Heart right ventricle (tissue), 16 donors: ENCODE measurements around the gene C12orf42. TPM values are rescaled to one million over a fixed set of nuclear protein-coding genes. Genes with fewer than 3 reads are reported as not detected.

Experiments used
- ATAC-seq, 8 donors: fragments of 200-7000 bp; cut with Tn5 transposase; one replicate each; pipeline ENCODE4 v1.9.1; 2020; ENCODE audit warnings: mild to moderate bottlenecking in 8 of 8, moderate library complexity in 8 of 8, moderate number of reproducible peaks in 1 of 8
- DNase-seq, 2 donors: peaks; one replicate each; pipeline ENCODE4 v3.0.0-alpha.2; 2020
- H3K27ac ChIP-seq, 10 donors: fragments of 200-600 bp; sonication (generic) in 2 of 10; one replicate each; pipeline versions ENCODE4 v1.5.0 to v1.8.0; 2020 to 2022; ENCODE audit warnings: mild to moderate bottlenecking in 3 of 10
- H3K27me3 ChIP-seq, 7 donors: fragments of 200-600 bp; one replicate each; pipeline ENCODE4 v1.8.0; 2021 to 2022; ENCODE audit warnings: mild to moderate bottlenecking in 2 of 7
- H3K36me3 ChIP-seq, 9 donors: fragments of 200-600 bp; sonication (generic) in 1 of 9; one replicate each; pipeline versions ENCODE4 v1.5.0 to v1.8.0; 2020 to 2022; ENCODE audit warnings: mild to moderate bottlenecking in 2 of 9
- H3K4me1 ChIP-seq, 9 donors: fragments of 200-600 bp; sonication (generic) in 1 of 9; one replicate each; pipeline versions ENCODE4 v1.5.0 to v1.8.0; 2020 to 2022; ENCODE audit warnings: mild to moderate bottlenecking in 4 of 9
- H3K4me3 ChIP-seq, 10 donors: fragments of 200-600 bp; sonication (generic) in 2 of 10; one replicate each; pipeline versions ENCODE4 v1.5.0 to v1.8.0; 2020 to 2022; ENCODE audit warnings: mild to moderate bottlenecking in 7 of 10, moderate library complexity in 2 of 10
- H3K9me3 ChIP-seq, 11 donors: fragments of 200-600 bp in 10 of 11; sonication (generic) in 2 of 11; one replicate each; pipeline versions ENCODE4 v1.5.0 to v1.8.0; 2013 to 2022; ENCODE audit warnings: mild to moderate bottlenecking in 2 of 11, control low read depth in 1 of 11, moderate library complexity in 1 of 11
- CTCF ChIP-seq, 9 donors: fragments of 200-600 bp; sonication (generic) in 2 of 9; IDR thresholded peaks; one replicate each; pipeline versions ENCODE4 v1.5.0 to v1.8.0; 2021 to 2022; ENCODE audit warnings: antibody characterized with exemption in 9 of 9, mild to moderate bottlenecking in 5 of 9, moderate library complexity in 1 of 9
- WGBS, 2 donors: extraction: QIAGEN DNeasy Blood & Tissue Kit; methylation state at CpG; one replicate each; pipeline ENCODE4 v1.1.7; 2013; ENCODE audit warnings: inconsistent platforms in 1 of 2; 5-methylcytosine and 5-hydroxymethylcytosine counted together
- intact Hi-C, 10 donors: fragments of 100-400 bp; cut with DNase I; formaldehyde crosslinking; loops; one replicate each; pipeline versions ENCODE4 v1.11.1 to v1.14.2; 2022
- polyA plus RNA-seq, 2 donors: library from polyadenylated mRNA; stranded (reverse); fragments of 200-250 nt; gene quantifications; one replicate each; pipeline ENCODE4 v1.2.3, GENCODE V29; 2013
- total RNA-seq, 10 donors: library from RNA; stranded (reverse); fragmentation: NEBNext Ultra II Directional in 3 of 10; extraction: Animal tissue kit (Norgen Biotek cat#: 25700) in 3 of 10; gene quantifications; one replicate each; pipeline versions ENCODE4 v1.2.1 to v1.2.4, GENCODE V29; 2021 to 2023
- donor health status: Arrhythmogenic right ventricular cardiomyopathy.
- donor health status: ischemic (EF 13 %, LVEDD 7.1; RV severe dilation, severe dysfunction).
- donor health status: healthy with polysubstance abuse.
- donor health status: DM: no; HTN: yes; CAD: no.
- donor health status: DM: no; HTN: no; CAD: no.
- donor health status: ischemic (EF 25% LVEDD 6.9; RV normal size, moderate dysfunction).
- donor health status: ischemic (EF 25% LVEDD 5.7; RV mildly dilated, moderate dysfunction).
- donor health status: healthy.
- donor health status: DM: yes; HTN: yes; CAD: no.
- donor health status: Ischemic cardiomyopathy.
- donor health status: ischemic (EF 35%, LVEDD 5.7; RV mildly dilated, moderate dysfunction).
- donor health status: nonischemic (EF 11% LVEDD 7.7; RV severe dilation, severe dysfunction).
- donor health status: DM: yes; HTN: yes; CAD: no.
- donor health status: PGD.
- donor health status: ischemic (EF 29% LVEDD 5.4; RV normal size, mild dysfunction).
- donor health status: nonischemic (EF 23%, LVEDD 6.1; RV moderate dilation, normal function).

C12orf42 gene
- total and polyA plus RNA-seq, 12 donors: 0.21 TPM; not detected in 11

GRCh38 chr12:103475073-103475472 is 20.7 kb downstream of the C12orf42 start:
- ATAC-seq (no peak), DNase-seq (no peak)
- no peak for TF ChIP-seq CTCF (IDR thresholded peaks at IDR 0.05)
- 77 to 84% methylated on average over 2 of the region's 2 CpGs for WGBS, 2 donors
- Histone ChIP-seq H3K4me3 (no peak overlapping the region), H3K27me3 (no peaks in the 10 kb centered on the region), H3K4me1 (no peaks in the 10 kb centered on the region), H3K9me3 (peaks cover 0 to 32% (median 14%) of the 10 kb centered on the region in 11 donors), H3K27ac (no peak overlapping the region), H3K36me3 (no peaks in the 10 kb centered on the region)
- intact Hi-C loops: no loop called here

DNA sequence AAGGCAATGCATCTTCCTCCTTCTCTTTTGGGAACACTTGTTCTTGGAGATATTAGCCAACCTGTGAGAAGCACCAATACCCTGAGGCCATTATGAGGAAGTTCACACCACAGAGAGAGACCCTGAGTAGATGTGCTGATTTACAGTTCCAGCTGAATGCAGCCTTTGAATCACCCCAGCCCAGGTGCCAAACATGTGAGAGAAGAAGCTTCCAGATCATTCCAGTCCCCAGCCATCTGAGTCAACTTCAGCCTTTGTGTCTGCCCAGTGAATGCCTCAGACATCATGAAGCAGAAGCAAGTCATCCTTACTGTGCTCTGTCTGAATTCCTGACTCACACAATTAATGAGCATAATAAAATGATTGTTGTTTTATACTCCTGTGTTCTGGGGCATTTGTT is 25.1 kb downstream of the C12orf42 start:
- Histone ChIP-seq H3K4me1 (no peaks in the 10 kb centered on the region), H3K4me3 (no peak overlapping the region), H3K27ac (no peak overlapping the region), H3K9me3 (no peaks in the 10 kb centered on the region), H3K27me3 (no peaks in the 10 kb centered on the region), H3K36me3 (no peaks in the 10 kb centered on the region)
- no peak for TF ChIP-seq CTCF (IDR thresholded peaks at IDR 0.05)
- intact Hi-C loops: no loop called here
- ATAC-seq (no peak), DNase-seq (no peak)

- no peak for ATAC-seq
- Histone ChIP-seq H3K4me3 (no peak overlapping the region), H3K4me1 (no peaks in the 10 kb centered on the region), H3K9me3 (peaks cover 0 to 9% (median 2%) of the 10 kb centered on the region in 11 donors), H3K27me3 (no peaks in the 10 kb centered on the region), H3K36me3 (no peaks in the 10 kb centered on the region), H3K27ac (no peak overlapping the region)
- intact Hi-C loops: no loop called here
- no peak for TF ChIP-seq CTCF (IDR thresholded peaks at IDR 0.05)
- no peak for DNase-seq
- WGBS, 2 donors: 66 to 72% methylated on average over 5 of the region's 5 CpGs
These were observed 26.0 kb downstream of the C12orf42 start for GRCh38 chr12:103469719-103470118.

DNA sequence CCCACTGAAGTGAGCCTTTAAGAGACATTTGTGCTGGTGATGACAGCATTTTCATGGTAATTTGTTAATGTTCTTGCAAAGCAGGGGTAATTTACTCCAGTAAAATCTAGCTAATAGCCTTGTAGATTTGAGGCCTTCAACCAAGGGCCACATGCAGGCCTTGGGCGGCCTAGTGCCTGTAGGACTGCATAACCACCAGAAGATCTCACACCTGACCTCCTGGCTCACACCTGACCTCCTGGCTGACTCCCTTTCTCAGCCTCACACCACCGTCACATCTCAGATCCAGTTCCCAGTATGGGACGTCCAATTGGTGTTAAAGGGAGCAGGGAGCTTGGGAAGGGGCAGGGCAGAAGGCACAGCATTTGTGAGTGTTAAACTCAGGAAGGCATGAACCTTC is 26.9 kb downstream of the C12orf42 start:
- no peak overlapping the region for H3K4me3 ChIP-seq
- H3K27ac ChIP-seq: no peak overlapping the region
- WGBS, 2 donors: 50 to 51% methylated on average over 3 of the region's 3 CpGs
- H3K27me3 ChIP-seq: no peaks in the 10 kb centered on the region
- no peaks in the 10 kb centered on the region for H3K36me3 ChIP-seq
- intact Hi-C loops: no loop called here
- no peaks in the 10 kb centered on the region for H3K4me1 ChIP-seq
- ATAC-seq (no peak), DNase-seq (no peak)
- no peak for TF ChIP-seq CTCF (IDR thresholded peaks at IDR 0.05)
- peaks cover 0 to 17% (median 5%) of the 10 kb centered on the region in 11 donors for H3K9me3 ChIP-seq
